Panc1 (cell line): ENCODE results near the gene TAF13.
A peak's percentile ranks its signal among the peaks of the same experiment; 100 is the strongest.

Experiments used
- POLR2AphosphoS5 ChIP-seq: IDR thresholded peaks from 2 replicates; pipeline ENCODE4 v1.6.1; 2012; ENCODE audit warnings: mild to moderate bottlenecking, low read depth, low read length, moderate library complexity
- SIN3A ChIP-seq: IDR thresholded peaks from 2 replicates; pipeline ENCODE4 v1.6.1; 2012; ENCODE audit warnings: low read depth, mild to moderate bottlenecking, low read length, moderate library complexity, borderline replicate concordance; ENCODE audit not compliant: insufficient read depth
- TCF7L2 ChIP-seq: IDR thresholded peaks from 2 replicates; pipeline ENCODE4 v1.6.1; 2011; ENCODE audit warnings: mild to moderate bottlenecking, low read depth, low read length, inconsistent platforms
- TF ChIP-seq, protein P1 (sequence below): fragments of 450-650 bp; IDR thresholded peaks from 2 replicates; pipeline ENCODE4 v1.5.1; 2017; ENCODE audit warnings: mild to moderate bottlenecking
- TF ChIP-seq, protein P2 (sequence below), 2 experiments: IDR thresholded peaks; 2 replicates each; pipeline ENCODE4 v1.6.1; 2011 to 2012; ENCODE audit warnings: low read depth in 2 of 2, control low read depth in 1 of 2, low read length in 1 of 2, mild to moderate bottlenecking in 1 of 2, moderate library complexity in 1 of 2; ENCODE audit not compliant: insufficient read depth in 1 of 2

DNA sequence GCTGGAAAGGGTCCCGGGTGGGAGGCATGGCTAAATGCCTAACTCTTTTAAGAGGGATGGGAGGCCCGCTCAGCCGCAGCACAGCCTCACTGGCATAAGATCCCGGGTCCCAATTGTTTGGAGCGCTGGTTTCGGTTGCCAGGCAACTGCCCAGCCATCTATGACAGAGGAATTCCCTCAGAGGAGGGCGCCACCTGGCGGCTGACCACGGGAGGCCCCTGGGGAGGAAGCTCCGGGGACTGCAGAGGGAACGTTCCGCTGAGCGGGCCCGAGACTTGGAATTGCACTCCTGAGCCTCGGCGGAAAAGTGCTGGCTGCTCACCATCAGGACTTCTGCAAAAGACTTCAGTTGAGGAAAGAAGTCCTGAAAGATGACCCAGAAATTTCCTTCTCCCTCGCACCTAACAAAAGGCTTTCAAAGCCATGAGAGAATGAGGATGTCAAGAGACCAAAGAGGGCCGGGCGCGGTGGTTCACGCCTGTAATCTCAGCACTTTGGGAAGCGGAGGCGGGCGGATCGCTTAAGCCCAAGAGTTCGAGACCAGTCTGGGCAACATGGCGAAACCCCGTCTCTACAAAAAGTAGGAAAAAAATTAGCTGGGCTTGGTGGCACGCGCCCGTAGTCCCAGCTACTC lies 37.0 kb upstream of the TAF13 start:
- TF ChIP-seq, protein P1, sequence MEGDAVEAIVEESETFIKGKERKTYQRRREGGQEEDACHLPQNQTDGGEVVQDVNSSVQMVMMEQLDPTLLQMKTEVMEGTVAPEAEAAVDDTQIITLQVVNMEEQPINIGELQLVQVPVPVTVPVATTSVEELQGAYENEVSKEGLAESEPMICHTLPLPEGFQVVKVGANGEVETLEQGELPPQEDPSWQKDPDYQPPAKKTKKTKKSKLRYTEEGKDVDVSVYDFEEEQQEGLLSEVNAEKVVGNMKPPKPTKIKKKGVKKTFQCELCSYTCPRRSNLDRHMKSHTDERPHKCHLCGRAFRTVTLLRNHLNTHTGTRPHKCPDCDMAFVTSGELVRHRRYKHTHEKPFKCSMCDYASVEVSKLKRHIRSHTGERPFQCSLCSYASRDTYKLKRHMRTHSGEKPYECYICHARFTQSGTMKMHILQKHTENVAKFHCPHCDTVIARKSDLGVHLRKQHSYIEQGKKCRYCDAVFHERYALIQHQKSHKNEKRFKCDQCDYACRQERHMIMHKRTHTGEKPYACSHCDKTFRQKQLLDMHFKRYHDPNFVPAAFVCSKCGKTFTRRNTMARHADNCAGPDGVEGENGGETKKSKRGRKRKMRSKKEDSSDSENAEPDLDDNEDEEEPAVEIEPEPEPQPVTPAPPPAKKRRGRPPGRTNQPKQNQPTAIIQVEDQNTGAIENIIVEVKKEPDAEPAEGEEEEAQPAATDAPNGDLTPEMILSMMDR: peak; percentile 91
- TF ChIP-seq POLR2AphosphoS5: no peak
- TF ChIP-seq, protein P2, sequence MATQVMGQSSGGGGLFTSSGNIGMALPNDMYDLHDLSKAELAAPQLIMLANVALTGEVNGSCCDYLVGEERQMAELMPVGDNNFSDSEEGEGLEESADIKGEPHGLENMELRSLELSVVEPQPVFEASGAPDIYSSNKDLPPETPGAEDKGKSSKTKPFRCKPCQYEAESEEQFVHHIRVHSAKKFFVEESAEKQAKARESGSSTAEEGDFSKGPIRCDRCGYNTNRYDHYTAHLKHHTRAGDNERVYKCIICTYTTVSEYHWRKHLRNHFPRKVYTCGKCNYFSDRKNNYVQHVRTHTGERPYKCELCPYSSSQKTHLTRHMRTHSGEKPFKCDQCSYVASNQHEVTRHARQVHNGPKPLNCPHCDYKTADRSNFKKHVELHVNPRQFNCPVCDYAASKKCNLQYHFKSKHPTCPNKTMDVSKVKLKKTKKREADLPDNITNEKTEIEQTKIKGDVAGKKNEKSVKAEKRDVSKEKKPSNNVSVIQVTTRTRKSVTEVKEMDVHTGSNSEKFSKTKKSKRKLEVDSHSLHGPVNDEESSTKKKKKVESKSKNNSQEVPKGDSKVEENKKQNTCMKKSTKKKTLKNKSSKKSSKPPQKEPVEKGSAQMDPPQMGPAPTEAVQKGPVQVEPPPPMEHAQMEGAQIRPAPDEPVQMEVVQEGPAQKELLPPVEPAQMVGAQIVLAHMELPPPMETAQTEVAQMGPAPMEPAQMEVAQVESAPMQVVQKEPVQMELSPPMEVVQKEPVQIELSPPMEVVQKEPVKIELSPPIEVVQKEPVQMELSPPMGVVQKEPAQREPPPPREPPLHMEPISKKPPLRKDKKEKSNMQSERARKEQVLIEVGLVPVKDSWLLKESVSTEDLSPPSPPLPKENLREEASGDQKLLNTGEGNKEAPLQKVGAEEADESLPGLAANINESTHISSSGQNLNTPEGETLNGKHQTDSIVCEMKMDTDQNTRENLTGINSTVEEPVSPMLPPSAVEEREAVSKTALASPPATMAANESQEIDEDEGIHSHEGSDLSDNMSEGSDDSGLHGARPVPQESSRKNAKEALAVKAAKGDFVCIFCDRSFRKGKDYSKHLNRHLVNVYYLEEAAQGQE (IDR thresholded peaks at IDR 0.05; ENCODE audit: insufficient read depth in 1 of 2, low read depth in 2 of 2, low read length in 1 of 2): no peak
- no peak for TF ChIP-seq SIN3A
- no peak for TF ChIP-seq TCF7L2
